HepG2 (cell line): ENCODE results near the gene ZACN. TPM values are rescaled to one million over a fixed set of nuclear protein-coding genes. Genes with fewer than 3 reads are reported as not detected.

ENCODE experiments used
- ATAC-seq: fragments of 200-7000 bp; cut with Tn5 transposase; 3 replicates; pipeline ENCODE4 v1.9.1; 2020; ENCODE audit warnings: mild to moderate bottlenecking, moderate library complexity
- BruUV-seq: library from RNA; stranded (reverse); fragments of 400-500 nt; replicated peaks from 2 replicates; lab custom pipeline; 2021; lab: Mats Ljungman, UMichigan
- CTCF ChIA-PET: fragments of 300-600 bp; formaldehyde crosslinking; extraction: SDS; loops from one replicate; lab custom pipeline; 2021; ENCODE audit warnings: low total read pairs, inconsistent platforms, low intra/inter-chr PET ratio; lab: Yijun Ruan, JAX
- POLR2A ChIA-PET: fragments of 350-600 bp; sonication (Branson Sonifier 250); formaldehyde crosslinking; loops from one replicate; lab custom pipeline; 2020; ENCODE audit warnings: antibody characterized with exemption, inconsistent platforms; lab: Yijun Ruan, JAX
- DNase-seq: peaks from one replicate; pipeline ENCODE4 v3.0.0-alpha.2; 2015; ENCODE audit warnings: low spot score
- FAIRE-seq: peaks from 3 replicates; lab custom pipeline; 2011; peaks lifted over from hg19 to GRCh38; lab: Jason Lieb, UNC
- H2AFZ ChIP-seq: one replicate; pipeline ENCODE4 v1.6.1; 2011; ENCODE audit warnings: low read length, inconsistent platforms
- H3K27ac ChIP-seq: fragments of 300-600 bp; 3 replicates; pipeline ENCODE4 v1.8.0; 2011; ENCODE audit warnings: mixed run types, mild to moderate bottlenecking, mixed read lengths, low read length, inconsistent platforms; ENCODE audit not compliant: insufficient read depth; ENCODE audit errors: extremely low read length
- H3K27me3 ChIP-seq, 2 experiments: fragments of 200-600 bp in 1 of 2; 2 replicates in 1 of 2; 3 replicates in 1 of 2; pipeline versions ENCODE4 v1.6.0 to v1.8.0; 2011; ENCODE audit warnings: low read length in 2 of 2, mild to moderate bottlenecking in 2 of 2, moderate library complexity in 2 of 2, inconsistent platforms in 1 of 2; ENCODE audit not compliant: insufficient read depth in 2 of 2, control insufficient read depth in 1 of 2
- H3K36me3 ChIP-seq, 2 experiments: fragments of 200-600 bp in 1 of 2; replicated peaks in 1 of 2; 2 replicates in 1 of 2; 3 replicates in 1 of 2; pipeline versions ENCODE4 v1.5.1 to v1.8.0; 2011; ENCODE audit warnings: low read length in 2 of 2, inconsistent platforms in 1 of 2; ENCODE audit not compliant: insufficient read depth in 2 of 2, control insufficient read depth in 1 of 2
- H3K4me1 ChIP-seq: 2 replicates; pipeline ENCODE4 v1.5.1; 2012; ENCODE audit warnings: low read length, inconsistent platforms; ENCODE audit not compliant: insufficient read depth
- H3K4me2 ChIP-seq: 2 replicates; pipeline ENCODE4 v1.6.0; 2011; ENCODE audit warnings: low read depth, low read length, inconsistent platforms
- H3K4me3 ChIP-seq, 3 experiments: fragments of 200-600 bp in 1 of 3; sonication (generic), shearing (Covaris generic) in 1 of 3; replicated peaks in 1 of 3; 2 replicates each; pipeline ENCODE4 v1.5.1; 2011 to 2016; ENCODE audit warnings: low read length in 3 of 3, inconsistent platforms in 2 of 3, low read depth in 2 of 3, mild to moderate bottlenecking in 2 of 3, control low read depth in 1 of 3, mixed read lengths in 1 of 3; ENCODE audit not compliant: insufficient read depth in 1 of 3
- H3K79me2 ChIP-seq: one replicate; pipeline ENCODE4 v1.6.1; 2011; ENCODE audit warnings: low read length, inconsistent platforms; ENCODE audit not compliant: insufficient read depth
- H3K9ac ChIP-seq: 2 replicates; pipeline ENCODE4 v1.6.0; 2011; ENCODE audit warnings: mild to moderate bottlenecking, low read depth, low read length, inconsistent platforms; ENCODE audit not compliant: insufficient read depth
- H3K9me3 ChIP-seq: 2 replicates; pipeline ENCODE4 v1.5.1; 2012; ENCODE audit warnings: mild to moderate bottlenecking, low read length
- H4K20me1 ChIP-seq: 2 replicates; pipeline ENCODE4 v1.6.0; 2011; ENCODE audit warnings: inconsistent platforms, mild to moderate bottlenecking, low read length, moderate library complexity; ENCODE audit not compliant: insufficient read depth
- AGO2 ChIP-seq: fragments of 200-400 bp; formaldehyde crosslinking; optimal IDR thresholded peaks from 2 replicates; pipeline ENCODE3; 2017; ENCODE audit warnings: mild to moderate bottlenecking, low read depth, low read length, moderate library complexity
- DNMT1 ChIP-seq: sonication (generic); formaldehyde crosslinking; IDR thresholded peaks from 2 replicates; pipeline ENCODE4 v1.5.1; 2020; ENCODE audit warnings: mild to moderate bottlenecking, missing genetic modification reagents
- HES4 ChIP-seq: sonication (generic); formaldehyde crosslinking; IDR thresholded peaks from 2 replicates; pipeline ENCODE4 v1.9.0; 2021; ENCODE audit warnings: mild to moderate bottlenecking, missing genetic modification reagents, borderline replicate concordance
- MTA1 ChIP-seq: sonication (generic); formaldehyde crosslinking; IDR thresholded peaks from 2 replicates; pipeline ENCODE4 v1.4.0; 2020; ENCODE audit warnings: missing genetic modification reagents, mild to moderate bottlenecking, borderline replicate concordance
- PATZ1 ChIP-seq: sonication (generic); formaldehyde crosslinking; IDR thresholded peaks from 2 replicates; pipeline ENCODE4 v1.4.0; 2020; ENCODE audit warnings: missing genetic modification reagents
- POLR2AphosphoS2 ChIP-seq: IDR thresholded peaks from 2 replicates; pipeline ENCODE4 v1.6.1; 2011; ENCODE audit warnings: low read depth, low read length, improper control_type of control experiment
- RXRA ChIP-seq: sonication (generic); formaldehyde crosslinking; IDR thresholded peaks from 2 replicates; pipeline ENCODE4 v1.5.1; 2020; ENCODE audit warnings: missing genetic modification reagents
- ZBTB33 ChIP-seq: sonication (generic); formaldehyde crosslinking; IDR thresholded peaks from 2 replicates; pipeline ENCODE4 v1.4.0; 2020; ENCODE audit warnings: missing genetic modification reagents
- ZFP91 ChIP-seq: sonication (generic); formaldehyde crosslinking; IDR thresholded peaks from 2 replicates; pipeline ENCODE4 v1.9.0; 2022; ENCODE audit warnings: missing genetic modification reagents, mild to moderate bottlenecking, borderline replicate concordance
- WGBS: methylation state at CpG from one replicate; pipeline ENCODE4 v1.1.6; 2017; ENCODE audit warnings: low lambda C conversion rate; 5-methylcytosine and 5-hydroxymethylcytosine counted together
- in situ Hi-C: cut with HindIII; loops from 2 replicates; pipeline ENCODE4 v1.10.0; 2017; ENCODE audit warnings: low pct_unique_long_range_greater_than_20kb; ENCODE audit not compliant: extremely low pct_ligation_motif_present
- intact Hi-C: fragments of 100-400 bp; cut with micrococcal nuclease; formaldehyde crosslinking; loops from one replicate; pipeline ENCODE4 v1.10.0; 2022; ENCODE audit not compliant: unreplicated experiment
- polyA plus RNA-seq, 8 experiments: library from polyadenylated mRNA; depleted of rRNA in 3 of 8; stranded (reverse) in 7 of 8; unstranded in 1 of 8; fragments of >200 nt; fragmentation: Illumina TruSeq in 4 of 8; extraction: Trizol in 4 of 8; gene quantifications; 2 replicates each; pipeline versions ENCODE4 v1.2.1 to v1.2.3, GENCODE V29; 2011 to 2016; ENCODE audit warnings: low read depth in 4 of 8, missing spikeins in 1 of 8, mixed read lengths in 1 of 8; ENCODE audit not compliant: insufficient read depth in 1 of 8
- total RNA-seq, 5 experiments: library from RNA; depleted of rRNA; stranded (reverse); fragments of >200 nt; fragmentation: Illumina TruSeq; extraction: Trizol; gene quantifications; 2 replicates each; pipeline ENCODE4 v1.2.3, GENCODE V29; 2016; ENCODE audit warnings: low read depth in 1 of 5

The ZACN gene
- total and polyA plus RNA-seq, 2 of the 13 experiments (the other 11 are each of a cell fraction or from before 2014, with no cell fraction given) = 0.11 to 0.15 TPM

GRCh38 chr17:76076765-76077583, 2.0 kb upstream of the ZACN start:
- POLR2A ChIA-PET = interaction anchor here (1.0 to 1.2 kb wide), 2 partner anchors 45 to 297 kb away, joined by 3 to 5 read pairs; a partner anchor contains a TSS
- BruUV-seq = no TSS peak

More at GRCh38 chr17:76076765-76077583, 2.0 kb upstream of the ZACN start:
- Histone ChIP-seq H4K20me1 (0 out of 2 replicates have a peak, but pooled peaks cover 5% of the 10 kb centered on the region), H3K4me3 (no peak overlapping the region; a peak in 1 of 6 replicates), H3K79me2 (peaks cover 2% of the 10 kb centered on the region), H3K27ac (no peak overlapping the region), H3K4me2 (peak overlapping the region; percentile 10; the same call in 1 of the 2 replicates), H3K9ac (no peak overlapping the region), H3K27me3 (peaks cover 24 to 57% of the 10 kb centered on the region in 2 experiments; a peak in 4 of 5 replicates), H3K4me1 (peaks cover 45% of the 10 kb centered on the region), H3K9me3 (no peaks in the 10 kb centered on the region), H2AFZ (no peak overlapping the region), H3K36me3 (no peaks in the 10 kb centered on the region)
- no peak for FAIRE-seq
- TF ChIP-seq DNMT1 (CRISPR knock-in tag) (peak; percentile 27; the same call in 1 of the 2 replicates), ZBTB33 (CRISPR knock-in tag) (peak; percentile 24; the same call in 1 of the 2 replicates), POLR2AphosphoS2 (peak; percentile 34; the same call in 1 of the 2 replicates), PATZ1 (CRISPR knock-in tag) (no peak), AGO2 (peak; percentile 70), HES4 (CRISPR knock-in tag) (no peak), MTA1 (CRISPR knock-in tag) (peak; percentile 49; the same call in 1 of the 2 replicates), ZFP91 (CRISPR knock-in tag) (0 out of 2 replicates have a peak, but pooled peaks have one; percentile 16), RXRA (CRISPR knock-in tag) (peak; percentile 17; the same call in 1 of the 2 replicates)
- ATAC-seq = no peak
- CTCF ChIA-PET = no interaction called here
- intact Hi-C loops (no loop called here), in situ Hi-C loops (no loop called here)
- WGBS = 73% methylated on average over 82 of the region's 82 CpGs
- no peak for DNase-seq
